Osteoblast (primary cell): ENCODE measurements around the gene RAX2. TPM values are rescaled to one million over a fixed set of nuclear protein-coding genes. Genes with fewer than 3 reads are reported as not detected.

ENCODE experiments used
- DNase-seq: peaks from one replicate; pipeline ENCODE4 v3.0.0; 2011; ENCODE audit warnings: low spot score, mixed read lengths; ENCODE audit not compliant: insufficient read length; ENCODE audit errors: missing footprints
- H2AFZ ChIP-seq: 2 replicates; pipeline ENCODE4 v1.6.0; 2011; ENCODE audit warnings: mild to moderate bottlenecking, low read length
- H3K27ac ChIP-seq: 2 replicates; pipeline ENCODE4 v1.5.1; 2011; ENCODE audit warnings: mild to moderate bottlenecking, low read depth, low read length, moderate library complexity
- H3K27me3 ChIP-seq: 2 replicates; pipeline ENCODE4 v1.6.0; 2012; ENCODE audit warnings: mild to moderate bottlenecking, control low read depth, inconsistent platforms, low read length, moderate library complexity; ENCODE audit not compliant: insufficient read depth
- H3K36me3 ChIP-seq: 2 replicates; pipeline ENCODE4 v1.5.1; 2011; ENCODE audit warnings: mild to moderate bottlenecking, low read length, control low read depth, moderate library complexity; ENCODE audit not compliant: insufficient read depth
- H3K4me1 ChIP-seq: 2 replicates; pipeline ENCODE4 v1.5.1; 2011; ENCODE audit warnings: mild to moderate bottlenecking, low read length, control low read depth, moderate library complexity; ENCODE audit not compliant: insufficient read depth
- H3K4me2 ChIP-seq: 2 replicates; pipeline ENCODE4 v1.6.0; 2011; ENCODE audit warnings: mild to moderate bottlenecking, low read length; ENCODE audit not compliant: insufficient read depth
- H3K4me3 ChIP-seq: fragments of 200-600 bp; sonication (generic); 3 replicates; pipeline ENCODE4 v1.5.1; 2012; ENCODE audit warnings: mild to moderate bottlenecking, low read length, inconsistent platforms; ENCODE audit not compliant: insufficient read depth
- H3K79me2 ChIP-seq: 2 replicates; pipeline ENCODE4 v1.6.0; 2012; ENCODE audit warnings: mild to moderate bottlenecking, low read length, control low read depth, inconsistent platforms; ENCODE audit not compliant: insufficient read depth
- H3K9me3 ChIP-seq: 2 replicates; pipeline ENCODE4 v1.5.1; 2011; ENCODE audit warnings: low read depth, low read length, control low read depth
- H4K20me1 ChIP-seq: 2 replicates; pipeline ENCODE4 v1.6.0; 2012; ENCODE audit warnings: mild to moderate bottlenecking, low read length, control low read depth; ENCODE audit not compliant: insufficient read depth
- total RNA-seq: library from RNA; depleted of rRNA; stranded (reverse); fragments of >200 nt; gene quantifications from 2 replicates; pipeline ENCODE4 v1.2.3, GENCODE V29; 2012
- TF ChIP-seq, protein P1 (sequence below): IDR thresholded peaks from 2 replicates; pipeline ENCODE4 v1.5.1; 2011; ENCODE audit warnings: mild to moderate bottlenecking, low read depth, low read length, moderate library complexity; ENCODE audit errors: extremely low read depth

RAX2 gene
- total RNA-seq, 1 donor = not detected

DNA sequence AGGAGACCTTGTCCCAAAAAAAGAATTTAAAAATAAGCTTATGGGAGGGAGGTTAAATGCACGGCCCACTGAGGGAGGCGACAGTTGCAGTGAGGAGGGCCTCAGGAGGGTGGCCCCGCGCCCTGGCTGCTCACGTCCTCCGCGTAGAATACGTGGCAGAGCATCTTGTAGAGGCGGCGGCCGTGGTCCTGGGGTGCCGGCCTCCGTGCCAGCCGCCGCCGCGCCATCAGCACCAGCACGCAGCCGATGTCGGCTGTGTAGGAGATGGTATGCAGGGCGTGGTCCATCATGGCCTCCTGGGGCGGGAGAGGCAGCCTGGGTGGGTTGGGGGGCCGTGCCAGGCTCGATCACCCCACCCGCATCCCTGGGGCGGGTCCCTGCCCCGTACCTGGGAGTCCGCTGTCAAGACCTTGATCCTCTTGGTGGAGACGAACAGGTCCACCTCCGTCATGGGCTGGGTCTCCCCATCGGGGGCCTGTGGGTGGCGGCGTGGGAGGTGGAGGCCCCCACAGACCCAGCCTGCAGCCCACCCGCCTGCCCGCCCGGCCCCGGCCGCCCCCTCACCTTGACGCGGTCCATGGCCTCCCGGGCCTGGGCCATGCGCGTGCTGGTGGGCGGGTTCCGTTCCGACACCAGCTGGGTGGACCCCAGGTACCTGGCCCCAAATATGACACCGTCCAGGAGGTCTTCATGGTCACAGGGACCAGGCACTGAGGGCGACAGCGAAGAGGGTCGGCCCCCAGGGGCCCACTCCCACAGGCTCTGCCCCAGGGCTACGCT lies 18.2 kb downstream of the RAX2 start:
- Histone ChIP-seq H3K4me1 (no peaks in the 10 kb centered on the region), H3K79me2 (no peaks in the 10 kb centered on the region), H3K27ac (no peak overlapping the region), H3K36me3 (peaks cover 11% of the 10 kb centered on the region), H3K27me3 (no peaks in the 10 kb centered on the region), H4K20me1 (no peaks in the 10 kb centered on the region), H3K4me3 (no peak overlapping the region), H3K9me3 (no peaks in the 10 kb centered on the region), H3K4me2 (no peak overlapping the region), H2AFZ (no peak overlapping the region)
- TF ChIP-seq, protein P1, sequence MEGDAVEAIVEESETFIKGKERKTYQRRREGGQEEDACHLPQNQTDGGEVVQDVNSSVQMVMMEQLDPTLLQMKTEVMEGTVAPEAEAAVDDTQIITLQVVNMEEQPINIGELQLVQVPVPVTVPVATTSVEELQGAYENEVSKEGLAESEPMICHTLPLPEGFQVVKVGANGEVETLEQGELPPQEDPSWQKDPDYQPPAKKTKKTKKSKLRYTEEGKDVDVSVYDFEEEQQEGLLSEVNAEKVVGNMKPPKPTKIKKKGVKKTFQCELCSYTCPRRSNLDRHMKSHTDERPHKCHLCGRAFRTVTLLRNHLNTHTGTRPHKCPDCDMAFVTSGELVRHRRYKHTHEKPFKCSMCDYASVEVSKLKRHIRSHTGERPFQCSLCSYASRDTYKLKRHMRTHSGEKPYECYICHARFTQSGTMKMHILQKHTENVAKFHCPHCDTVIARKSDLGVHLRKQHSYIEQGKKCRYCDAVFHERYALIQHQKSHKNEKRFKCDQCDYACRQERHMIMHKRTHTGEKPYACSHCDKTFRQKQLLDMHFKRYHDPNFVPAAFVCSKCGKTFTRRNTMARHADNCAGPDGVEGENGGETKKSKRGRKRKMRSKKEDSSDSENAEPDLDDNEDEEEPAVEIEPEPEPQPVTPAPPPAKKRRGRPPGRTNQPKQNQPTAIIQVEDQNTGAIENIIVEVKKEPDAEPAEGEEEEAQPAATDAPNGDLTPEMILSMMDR = no peak
- DNase-seq = no peak

DNA sequence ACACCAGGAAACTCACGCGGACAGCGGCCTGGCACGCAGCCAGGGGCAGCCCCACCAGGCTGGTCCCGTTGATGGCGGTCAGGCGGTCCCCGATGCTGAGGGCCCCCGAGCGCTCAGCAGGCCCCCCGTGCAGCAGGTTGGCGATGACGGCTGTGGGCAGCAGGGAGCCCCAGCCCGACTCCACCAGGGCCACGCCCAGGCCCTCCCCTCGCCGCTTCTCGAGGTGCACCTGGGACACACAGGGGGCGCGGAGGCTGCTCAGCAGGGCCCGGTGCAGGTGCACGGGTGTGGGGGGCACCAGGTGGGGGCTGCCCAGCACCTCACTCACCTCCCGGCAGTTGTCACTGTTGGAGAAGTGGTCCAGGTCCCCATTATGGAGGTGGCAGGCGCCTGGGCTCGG lies 19.5 kb downstream of the RAX2 start:
- Histone ChIP-seq H3K4me3 (no peak overlapping the region), H3K4me1 (no peaks in the 10 kb centered on the region), H3K36me3 (peaks cover 11% of the 10 kb centered on the region), H3K27ac (no peak overlapping the region), H4K20me1 (no peaks in the 10 kb centered on the region), H3K9me3 (no peaks in the 10 kb centered on the region), H3K27me3 (no peaks in the 10 kb centered on the region), H2AFZ (no peak overlapping the region), H3K79me2 (no peaks in the 10 kb centered on the region), H3K4me2 (no peak overlapping the region)
- DNase-seq = no peak
- TF ChIP-seq, protein P1 = no peak

DNA sequence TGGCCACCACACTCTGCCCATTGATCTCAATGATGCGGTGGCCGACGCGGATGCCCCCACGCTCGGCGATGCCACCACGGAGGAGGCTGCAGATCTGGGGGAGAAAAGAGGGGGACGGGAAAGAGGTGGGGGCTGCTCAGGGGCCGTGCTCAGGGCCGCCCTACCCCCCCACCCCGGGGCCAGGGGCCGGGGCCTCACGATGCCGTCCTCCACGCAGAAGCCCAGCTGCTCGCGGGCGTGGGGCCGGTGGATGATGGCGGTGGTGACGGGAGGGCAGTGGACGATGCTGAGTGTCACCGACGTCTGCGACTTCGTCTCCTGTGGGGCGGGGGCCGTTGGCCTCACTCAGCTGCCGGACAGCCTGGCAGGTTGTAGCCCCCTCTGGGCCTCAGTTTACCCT lies 20.8 kb downstream of the RAX2 start:
- Histone ChIP-seq H4K20me1 (no peaks in the 10 kb centered on the region), H3K36me3 (peaks cover 8% of the 10 kb centered on the region), H3K4me2 (no peak overlapping the region), H3K27me3 (no peaks in the 10 kb centered on the region), H3K27ac (no peak overlapping the region), H3K4me1 (no peaks in the 10 kb centered on the region), H3K4me3 (no peak overlapping the region), H3K9me3 (no peaks in the 10 kb centered on the region), H2AFZ (no peak overlapping the region), H3K79me2 (no peaks in the 10 kb centered on the region)
- DNase-seq = no peak
- TF ChIP-seq, protein P1 = no peak

DNA sequence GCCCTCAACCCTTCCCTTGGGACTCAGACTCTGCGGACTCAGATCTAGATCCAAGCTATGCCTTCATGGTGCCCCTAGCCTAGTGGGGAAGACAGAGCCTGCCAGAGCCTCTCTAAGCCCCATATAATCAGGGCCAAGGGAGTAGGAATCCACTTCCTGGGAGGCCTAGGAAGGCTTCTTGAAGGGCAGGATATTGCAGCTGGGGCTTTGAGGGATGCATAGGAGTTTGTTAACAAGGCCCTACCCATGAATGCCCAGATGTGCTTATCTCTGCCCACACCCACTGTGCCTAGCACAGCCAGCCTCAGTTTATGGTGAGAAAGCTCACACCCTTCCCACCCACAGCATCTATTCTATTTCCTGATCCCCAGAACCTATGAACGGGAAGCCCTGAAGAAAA lies 21.8 kb downstream of the RAX2 start:
- Histone ChIP-seq H3K9me3 (no peaks in the 10 kb centered on the region), H3K27ac (no peak overlapping the region), H3K4me3 (no peak overlapping the region), H3K4me2 (no peak overlapping the region), H3K4me1 (no peaks in the 10 kb centered on the region), H4K20me1 (no peaks in the 10 kb centered on the region), H2AFZ (no peak overlapping the region), H3K27me3 (no peaks in the 10 kb centered on the region), H3K36me3 (peaks cover 8% of the 10 kb centered on the region), H3K79me2 (no peaks in the 10 kb centered on the region)
- TF ChIP-seq, protein P1 = no peak
- DNase-seq = no peak
